Left renal pelvis (tissue), 4 donors: ENCODE results near the gene PDGFRB. TPM values are rescaled to one million over a fixed set of nuclear protein-coding genes. Genes with fewer than 3 reads are reported as not detected.

ENCODE experiments used
- DNase-seq, 4 donors: peaks; one replicate each; pipeline ENCODE4 v3.0.0-alpha.2; 2013; ENCODE audit warnings: low read depth in 4 of 4, low spot score in 3 of 4
- polyA plus RNA-seq, 4 donors: library from polyadenylated mRNA; unstranded; fragments of 120-200 nt; gene quantifications; one replicate each; pipeline ENCODE4 v1.2.1, GENCODE V29; 2013; ENCODE audit not compliant: insufficient read length in 4 of 4

Gene PDGFRB
- polyA plus RNA-seq, 4 donors, result 133 to 196 (median 138) TPM

DNA sequence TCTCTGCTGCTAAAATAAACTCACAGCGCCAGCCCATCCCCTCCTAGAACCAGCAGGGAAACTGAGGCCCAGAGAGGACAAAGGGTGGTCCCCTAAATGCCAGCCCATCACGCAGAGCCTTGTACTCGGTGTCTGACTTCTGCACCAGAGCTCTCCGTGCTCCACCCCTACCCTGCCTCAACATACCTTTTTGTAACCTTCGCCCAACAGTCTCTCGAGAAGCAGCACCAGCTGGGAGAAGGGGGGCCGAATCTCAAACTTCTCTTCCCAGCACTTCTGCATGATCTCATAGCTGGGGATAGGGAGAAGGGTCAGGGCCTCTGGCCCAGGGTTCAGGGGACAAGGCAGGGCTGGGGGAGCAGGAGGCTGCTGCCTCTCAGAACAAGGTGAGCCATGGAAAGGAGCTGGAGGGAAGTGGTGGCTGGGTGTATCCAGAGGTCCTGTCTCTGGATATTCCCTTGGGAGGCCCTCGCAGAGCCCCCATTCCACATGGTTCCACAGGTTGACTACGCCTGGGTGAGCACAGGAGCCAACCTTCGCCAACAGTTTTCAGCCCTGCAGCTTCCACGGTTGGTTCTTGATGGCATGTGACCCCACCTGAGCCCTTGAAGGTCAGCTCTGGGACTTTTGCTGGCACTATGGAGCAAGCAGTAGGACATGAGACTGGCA lies 37.0 kb downstream of the PDGFRB start:
- DNase-seq, result no peak

GRCh38 chr5:150117945-150118560 lies 37.6 kb downstream of the PDGFRB start:
- DNase-seq, result no peak

DNA sequence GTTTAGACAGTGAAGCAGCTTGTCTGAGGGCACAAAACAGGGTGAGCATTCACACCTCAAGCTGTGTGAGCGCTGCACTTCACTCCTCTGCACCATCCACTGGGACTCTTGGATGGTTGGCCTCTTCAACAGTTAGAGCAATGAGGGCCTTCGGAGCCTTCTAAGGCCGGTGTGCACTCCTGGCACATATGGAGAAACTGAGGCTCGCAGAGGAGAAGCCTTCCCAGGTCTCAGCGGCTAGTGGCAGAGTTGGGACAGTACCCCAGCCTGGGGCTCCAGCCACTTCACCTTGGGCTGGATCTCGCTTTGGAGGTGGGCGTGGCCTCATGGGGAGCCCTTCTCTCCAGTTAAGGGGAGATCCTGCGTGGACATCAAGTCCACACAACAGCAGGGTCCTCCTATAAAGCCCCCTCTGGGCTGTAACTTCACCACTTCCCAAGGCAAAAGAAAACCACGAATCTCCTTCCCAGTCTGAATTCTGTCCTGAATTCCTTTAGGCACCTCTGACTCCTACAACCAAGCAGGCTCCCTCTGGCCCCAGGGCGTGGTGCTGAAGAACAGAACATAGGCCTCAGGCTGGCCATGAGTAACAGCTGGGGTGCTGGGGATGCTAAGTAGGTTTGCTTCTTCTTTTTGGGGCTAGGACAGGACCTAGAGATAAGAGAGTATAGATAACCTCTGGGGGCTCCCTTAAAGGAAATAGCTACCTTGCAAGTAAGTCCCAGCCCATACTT lies 38.8 kb downstream of the PDGFRB start:
- no peak for DNase-seq

DNA sequence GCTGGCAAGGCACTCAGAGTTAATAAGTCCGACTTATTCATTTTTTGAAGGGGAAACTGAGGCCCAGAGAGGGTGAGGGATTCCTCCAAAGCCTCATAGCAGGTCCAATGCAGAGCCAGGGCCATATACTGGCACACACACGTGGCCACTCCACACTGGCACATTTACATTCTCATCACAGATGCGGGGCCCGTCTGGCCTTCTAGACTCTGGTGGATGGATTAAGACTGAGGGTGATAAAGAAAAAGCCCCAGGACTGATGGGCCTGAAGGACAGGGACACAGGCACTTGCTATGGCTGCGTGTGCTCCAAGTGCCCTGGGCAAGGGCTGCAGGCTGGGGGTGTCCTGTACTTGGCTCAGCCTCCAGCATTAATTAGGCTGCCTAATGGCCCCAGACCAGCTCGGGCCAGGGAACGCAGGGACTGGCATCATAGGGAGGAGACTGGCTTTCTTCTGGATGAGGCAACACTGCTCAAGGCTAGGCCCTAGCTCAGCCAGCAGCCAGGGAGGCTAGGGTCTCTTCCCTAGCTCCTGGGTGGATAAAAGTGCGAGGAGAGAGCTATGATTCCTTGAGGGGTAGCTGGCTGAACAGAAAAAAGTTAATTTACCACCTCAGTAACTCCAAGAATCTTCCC lies 40.8 kb downstream of the PDGFRB start:
- DNase-seq, result no peak

GRCh38 chr5:150114102-150114641 lies 41.5 kb downstream of the PDGFRB start:
- DNase-seq, result no peak

DNA sequence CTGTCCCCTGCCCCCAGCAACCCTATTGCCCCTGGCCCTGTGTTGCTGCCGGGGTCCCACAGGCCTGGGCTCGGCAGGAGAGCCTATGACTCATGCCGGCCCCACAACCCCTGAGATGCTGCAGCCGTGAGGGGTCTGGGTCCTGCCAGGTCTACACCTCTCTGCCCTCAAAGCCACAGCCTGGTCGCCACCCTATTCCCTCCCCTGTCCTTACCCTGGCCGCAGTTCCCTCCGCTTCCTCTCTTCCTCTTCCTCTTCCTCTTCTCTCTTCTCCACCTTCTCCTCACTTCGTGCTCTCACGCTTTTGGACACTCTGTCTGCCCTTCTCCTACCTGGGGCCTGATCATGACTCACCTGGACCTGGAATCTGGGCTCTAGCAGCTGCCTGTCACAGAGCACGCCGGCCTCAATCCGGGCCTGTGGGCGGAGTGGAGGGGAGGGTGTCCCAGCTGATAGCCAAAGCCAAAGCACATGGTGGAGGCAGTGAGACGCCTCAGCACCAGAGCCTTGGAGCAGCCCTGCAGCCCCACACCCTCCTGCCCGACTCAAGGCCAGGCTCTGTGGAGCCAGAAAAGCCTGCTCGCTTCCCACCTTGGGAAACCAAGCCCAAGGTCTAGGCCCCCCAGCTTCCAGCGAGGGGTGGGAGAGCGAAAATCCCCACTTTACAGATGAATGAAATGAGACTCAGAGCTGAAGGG lies 42.4 kb downstream of the PDGFRB start:
- DNase-seq, result no peak

DNA sequence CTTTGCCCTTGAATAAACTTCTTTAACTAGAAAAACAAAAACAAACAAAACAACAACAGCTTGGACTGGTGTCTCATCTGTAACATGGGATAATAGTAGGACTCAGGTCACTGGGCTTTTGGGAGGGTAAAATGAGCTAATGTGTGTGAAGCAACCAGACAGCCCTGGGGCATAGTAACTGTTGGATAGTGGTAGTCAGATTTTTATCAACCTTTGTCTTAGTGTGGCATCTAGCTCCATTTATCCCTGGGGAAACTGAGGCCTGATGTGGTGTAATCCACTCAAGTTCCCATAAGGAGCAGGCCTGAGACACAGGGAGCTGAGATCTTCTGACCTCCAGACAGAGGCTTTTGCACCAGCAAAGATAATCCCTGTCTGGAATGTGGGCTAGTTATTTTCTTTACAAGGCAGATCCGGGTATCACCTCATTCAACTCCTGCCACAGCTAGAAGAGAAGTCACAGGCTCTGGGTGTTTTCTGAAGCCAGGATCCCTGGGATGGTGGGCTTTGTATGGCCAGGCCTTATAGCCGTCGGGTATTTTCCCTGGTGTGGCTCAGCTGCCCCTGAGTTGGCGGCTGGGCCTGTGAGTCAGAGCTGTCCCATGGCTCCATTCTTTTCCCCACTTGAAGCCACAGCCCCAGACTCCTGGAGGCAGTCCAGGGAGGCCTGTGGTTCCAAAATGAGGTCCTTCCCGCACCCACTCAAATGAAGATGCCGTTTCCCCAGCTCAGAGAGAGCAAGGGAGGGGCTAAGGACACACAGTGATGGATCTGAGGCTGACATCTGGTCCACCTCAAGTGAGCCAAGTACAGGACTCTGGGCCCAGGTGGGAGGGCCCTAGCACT lies 43.2 kb downstream of the PDGFRB start:
- DNase-seq, result no peak

- no peak for DNase-seq
Measured at GRCh38 chr5:150111122-150111521, 44.5 kb downstream of the PDGFRB start.

- DNase-seq, result no peak
Measured at GRCh38 chr5:150109921-150110320, 45.7 kb downstream of the PDGFRB start.

- DNase-seq, result no peak
Measured at GRCh38 chr5:150108711-150109514, 46.7 kb downstream of the PDGFRB start.

DNA sequence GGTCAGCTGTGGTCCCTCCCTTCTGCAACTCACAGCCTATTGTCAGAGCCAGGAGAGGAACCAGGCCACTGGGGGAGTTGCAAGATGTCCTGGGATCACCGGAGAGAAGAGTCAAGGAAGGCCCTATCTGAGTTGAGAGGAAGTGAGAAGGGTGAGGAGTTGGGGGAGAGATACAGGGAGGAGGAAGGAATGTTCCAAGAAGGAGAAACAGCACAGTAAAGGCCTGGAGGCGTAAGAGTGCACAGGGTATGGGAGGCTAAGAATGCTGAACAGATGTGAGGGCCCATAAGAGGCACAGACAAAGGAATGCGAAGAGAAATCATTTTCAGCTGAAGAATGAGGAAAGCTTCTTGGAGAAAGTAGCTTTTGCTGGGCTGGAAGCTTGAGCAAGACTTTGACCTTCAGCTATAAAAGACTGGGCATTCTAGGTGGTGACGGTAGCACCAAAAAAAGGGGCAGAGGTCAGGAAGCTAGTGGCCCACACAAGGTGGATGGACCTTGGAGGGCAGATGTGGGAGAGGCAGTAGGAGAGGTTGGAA lies 47.7 kb downstream of the PDGFRB start:
- no peak for DNase-seq

DNA sequence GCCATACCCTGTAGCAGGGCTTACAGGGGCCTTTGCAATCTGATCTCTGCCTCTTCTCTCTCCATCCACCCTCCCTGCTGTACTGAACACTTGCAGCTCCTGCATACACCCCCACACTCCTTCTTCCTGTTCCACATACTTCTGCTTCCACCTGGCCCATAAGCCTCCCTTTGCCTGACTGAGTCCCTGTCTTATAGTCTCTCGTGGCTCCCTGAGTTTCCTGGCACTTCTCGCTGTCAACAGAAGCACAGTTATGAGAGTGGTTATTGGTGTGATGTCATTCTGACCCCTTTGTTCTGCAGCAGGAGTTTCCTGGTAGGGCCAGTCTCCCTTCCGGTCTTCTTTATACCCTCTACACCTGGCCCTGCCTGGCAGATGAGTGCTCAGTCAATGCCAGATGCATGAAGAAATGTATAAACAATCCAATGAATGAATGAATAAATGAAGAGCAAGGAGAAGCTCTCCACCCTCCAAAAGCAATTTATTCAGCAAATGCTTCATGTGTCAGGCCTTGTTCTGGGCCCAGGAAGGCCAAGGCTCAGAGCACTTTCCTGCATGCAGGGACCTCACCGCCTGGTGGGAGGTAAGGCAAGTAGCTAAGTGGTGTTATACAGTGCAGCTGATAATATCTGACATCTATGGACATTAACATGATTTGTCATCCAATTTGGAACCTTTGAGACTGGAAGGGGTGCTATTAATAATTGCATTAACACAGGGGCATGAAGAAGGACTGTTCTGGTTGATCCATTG lies 48.8 kb downstream of the PDGFRB start:
- no peak for DNase-seq

GRCh38 chr5:150105928-150106615 lies 49.6 kb downstream of the PDGFRB start:
- DNase-seq, result no peak

GRCh38 chr5:150104550-150104870 lies 51.1 kb downstream of the PDGFRB start:
- DNase-seq, result no peak

DNA sequence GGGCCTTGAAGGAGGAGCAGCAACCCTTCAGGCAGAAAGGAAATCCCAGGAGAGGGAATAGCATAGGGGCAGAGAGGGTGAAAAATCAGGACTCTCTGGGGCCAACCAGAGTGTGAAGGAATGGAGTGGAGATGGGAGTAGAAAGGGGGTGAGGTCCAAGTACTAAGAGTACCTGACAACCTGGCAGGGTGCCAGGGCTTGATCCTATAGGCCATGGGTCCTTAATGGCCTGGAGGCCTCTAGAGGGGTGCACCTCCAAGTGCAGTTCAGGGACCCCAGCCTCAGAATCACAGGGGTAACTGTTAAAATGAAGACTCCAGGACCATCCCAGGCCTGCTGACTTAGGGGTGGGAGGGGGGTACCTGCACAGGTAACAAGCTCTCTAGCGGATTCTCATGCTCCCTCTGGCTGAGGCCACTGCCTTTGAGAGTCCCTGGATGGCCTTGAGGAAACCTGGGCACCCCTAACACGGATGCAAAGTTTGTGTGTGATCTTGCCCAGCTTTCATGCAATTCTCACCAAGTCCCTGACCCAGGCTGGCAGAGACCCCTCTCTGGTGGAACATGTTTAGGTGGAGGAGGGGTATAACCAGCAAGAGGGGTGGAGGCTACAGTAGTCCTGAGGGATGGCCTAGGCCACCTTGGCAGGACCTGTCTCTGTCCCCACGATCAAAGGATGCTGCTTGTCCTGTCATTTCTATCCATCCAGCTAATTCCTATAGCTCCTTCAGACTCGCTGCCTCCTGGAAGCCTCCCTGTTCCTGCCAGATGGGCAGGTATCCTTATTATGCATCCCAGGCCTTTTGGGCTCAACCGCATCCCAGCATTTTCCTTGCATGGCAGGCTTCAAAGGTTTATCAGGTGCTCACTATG lies 51.7 kb downstream of the PDGFRB start:
- DNase-seq, result no peak

GRCh38 chr5:150101023-150101422 lies 54.6 kb downstream of the PDGFRB start:
- DNase-seq, result no peak
